ENCODE data around the gene C17orf113. TPM values are rescaled to one million over a fixed set of nuclear protein-coding genes. Genes with fewer than 3 reads are reported as not detected.

The C17orf113 gene
- total RNA-seq, 1 donor from 2014 or later = 0.98 TPM

GRCh38 chr17:42059815-42060214 lies 9.4 kb upstream of the C17orf113 start:
- H3K4me3 ChIP-seq (ENCODE audit: low read depth, low read length) = no peak overlapping the region
- no peak for TF ChIP-seq CTCF (conservative IDR thresholded peaks at IDR 0.05; ENCODE audit: low read depth, low read length)
- no peak for DNase-seq (ENCODE audit: low read depth)

GRCh38 chr17:42058063-42058462 lies 7.7 kb upstream of the C17orf113 start:
- H3K4me3 ChIP-seq (ENCODE audit: low read depth, low read length) = no peak overlapping the region
- no peak for TF ChIP-seq CTCF (conservative IDR thresholded peaks at IDR 0.05; ENCODE audit: low read depth, low read length)
- DNase-seq (ENCODE audit: low read depth) = no peak

- no peak for DNase-seq (ENCODE audit: low read depth)
- no peak overlapping the region for H3K4me3 ChIP-seq (ENCODE audit: low read depth, low read length)
- no peak for TF ChIP-seq CTCF (conservative IDR thresholded peaks at IDR 0.05; ENCODE audit: low read depth, low read length)
Observed at GRCh38 chr17:42056635-42057034, 6.2 kb upstream of the C17orf113 start.

- no peak for TF ChIP-seq CTCF (conservative IDR thresholded peaks at IDR 0.05; ENCODE audit: low read depth, low read length)
- DNase-seq (ENCODE audit: low read depth) = no peak
Observed at GRCh38 chr17:42055496-42055895, 5.1 kb upstream of the C17orf113 start.

GRCh38 chr17:42055027-42055426 lies 4.6 kb upstream of the C17orf113 start:
- H3K4me3 ChIP-seq (ENCODE audit: low read depth, low read length) = no peak overlapping the region
- no peak for TF ChIP-seq CTCF (conservative IDR thresholded peaks at IDR 0.05; ENCODE audit: low read depth, low read length)
- no peak for DNase-seq (ENCODE audit: low read depth)

More at GRCh38 chr17:42055496-42055895, 5.1 kb upstream of the C17orf113 start:
- H3K4me3 ChIP-seq (ENCODE audit: low read depth, low read length) = no peak overlapping the region

GRCh38 chr17:42053731-42054500 lies 3.5 kb upstream of the C17orf113 start:
- no peak overlapping the region for H3K4me3 ChIP-seq (ENCODE audit: low read depth, low read length)
- TF ChIP-seq CTCF (conservative IDR thresholded peaks at IDR 0.05; ENCODE audit: low read depth, low read length) = no peak
- DNase-seq (ENCODE audit: low read depth) = no peak

- TF ChIP-seq CTCF (conservative IDR thresholded peaks at IDR 0.05; ENCODE audit: low read depth, low read length) = no peak
- no peak for DNase-seq (ENCODE audit: low read depth)
- no peak overlapping the region for H3K4me3 ChIP-seq (ENCODE audit: low read depth, low read length)
Observed at GRCh38 chr17:42052346-42052877, 2.0 kb upstream of the C17orf113 start.

All from epithelial cell of proximal tubule (primary cell).